Placental pericyte (primary cell): ENCODE data around the gene PCBP2. TPM values are rescaled to one million over a fixed set of nuclear protein-coding genes. Genes with fewer than 3 reads are reported as not detected.

Source experiments
- small RNA-seq: library from RNA; depleted of rRNA; stranded (forward); fragments of <200 nt; gene quantifications from one replicate; pipeline ENCODE3, GENCODE V24; 2012; ENCODE audit warnings: low replicate concordance
- total RNA-seq: library from RNA; depleted of rRNA; stranded (reverse); fragments of >200 nt; gene quantifications from 2 replicates; pipeline ENCODE4 v1.2.3, GENCODE V29; 2012

The PCBP2 gene
- 257 and 391 TPM in 2 replicates for total RNA-seq

GRCh38 chr12:53451661-53452158 is at the start of gene PCBP2:
TSS of gene PCBP2 (plus strand) at chr12:53452102. CDS start at chr12:53454801, 2,699 bp downstream.

DNA sequence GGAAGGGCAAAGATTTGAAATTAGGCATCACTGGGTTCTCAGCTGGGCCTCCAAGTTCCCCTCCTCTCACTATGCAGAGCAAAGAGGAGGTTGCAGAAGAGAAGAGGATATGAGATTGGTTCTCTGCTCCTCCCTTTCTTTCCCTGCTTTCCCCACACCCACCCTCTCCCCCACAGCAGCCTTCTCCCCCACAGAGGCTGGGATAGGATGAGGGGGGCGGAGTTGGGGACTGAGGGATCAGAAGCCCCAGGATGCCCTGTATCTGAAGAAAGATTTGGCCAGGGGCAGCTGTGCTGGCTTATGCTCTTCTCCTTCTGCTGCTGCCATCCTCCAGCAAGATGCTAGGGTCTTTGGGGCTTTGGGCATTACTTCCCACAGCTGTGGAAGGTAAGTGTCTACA is 28.3 kb upstream of the PCBP2 start, which contains the start of gene AMHR2:
Gene AMHR2 (plus strand): TSS at position 259 of the 400 bp plus-strand sequence. CDS start 80 bp downstream, at position 339.

DNA sequence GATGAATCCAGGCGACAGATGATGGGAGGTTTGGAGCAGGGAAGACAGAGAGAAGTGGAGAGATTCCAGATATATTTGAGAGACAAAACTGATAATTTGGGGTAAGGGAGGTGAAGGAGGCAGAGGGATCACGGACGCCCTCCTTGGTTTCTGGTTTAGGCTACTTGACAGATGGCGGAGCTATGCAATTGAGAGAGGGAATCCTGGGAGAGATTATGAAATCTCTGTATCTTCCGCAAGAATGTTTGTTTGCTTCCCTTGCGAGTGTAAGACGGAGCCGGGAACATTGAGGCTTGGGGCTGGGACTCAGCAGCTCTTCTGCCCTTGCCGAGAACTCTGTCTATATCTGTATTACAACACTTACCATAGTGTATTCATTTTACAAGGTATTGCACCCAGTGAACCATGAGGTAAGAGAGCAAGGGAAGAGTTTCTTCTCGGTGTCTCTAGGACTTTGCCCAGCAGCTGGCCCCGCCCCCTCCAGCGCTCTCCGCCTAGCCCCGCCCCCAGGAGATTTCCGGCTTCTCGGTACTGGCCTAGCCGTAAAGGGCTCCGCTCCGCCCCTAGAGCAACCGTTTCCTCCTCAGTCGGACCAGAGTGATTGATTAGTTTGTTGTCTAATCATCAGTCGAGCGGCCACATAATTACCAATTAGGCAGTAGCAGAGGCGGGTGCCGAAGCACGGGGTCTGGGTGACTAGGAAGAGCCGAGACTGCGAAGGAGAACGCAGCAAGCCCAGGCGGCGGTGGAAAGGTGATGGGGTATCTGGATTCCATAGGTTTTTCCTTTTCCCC is 10.7 kb upstream of the PCBP2 start, which contains the start of gene PRR13:
Gene PRR13 (plus strand): TSS at position 695 of the 794 bp plus-strand sequence. CDS start 981 bp downstream, outside the sequence.

DNA sequence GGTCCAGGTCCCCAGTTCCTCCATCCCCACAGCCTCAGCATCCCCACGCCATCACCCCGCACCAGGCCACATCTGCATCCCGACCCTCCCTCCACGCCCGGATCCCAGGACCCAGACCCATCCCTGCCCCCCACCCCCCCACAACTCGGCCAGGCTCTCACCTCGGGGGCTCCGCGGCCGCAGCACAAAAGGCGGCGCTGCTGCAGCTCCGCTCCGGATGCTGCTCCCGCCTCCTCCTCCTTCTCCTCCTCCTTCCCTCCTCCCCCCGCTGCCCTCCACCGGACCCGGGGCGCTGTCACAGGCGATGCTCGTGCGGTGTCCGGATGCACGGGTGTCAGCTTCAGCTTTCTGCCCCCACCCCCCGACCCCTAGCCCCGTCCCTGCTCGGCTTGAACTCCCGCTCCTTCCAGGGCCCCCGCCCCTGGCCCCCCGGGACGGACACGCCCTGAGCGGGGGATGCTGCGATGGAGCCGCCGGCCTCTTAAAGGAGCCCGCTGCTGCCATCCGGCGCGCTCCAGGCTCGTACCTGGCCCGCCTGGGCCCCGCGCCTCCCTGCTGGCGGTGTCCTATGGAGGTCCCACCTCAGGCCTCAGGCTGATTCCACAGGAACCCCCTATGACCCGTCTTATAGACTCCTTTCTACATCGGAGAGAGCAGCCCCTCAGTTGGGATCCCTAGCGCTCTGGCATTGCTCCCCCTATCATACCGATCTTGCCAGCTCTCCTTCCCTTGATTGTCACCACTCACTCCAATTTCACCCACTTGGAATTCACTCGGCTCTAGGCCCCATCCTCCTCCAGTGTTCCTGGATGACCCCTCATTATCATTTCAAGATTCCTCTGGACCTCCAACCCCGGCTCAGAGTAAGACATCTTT is 47.6 kb downstream of the PCBP2 start, which contains the start of gene MAP3K12:
Gene MAP3K12 (minus strand): TSS at position 193 of the 876 bp plus-strand sequence. CDS start 12,067 bp downstream, outside the sequence.

GRCh38 chr12:53500776-53501614 is 49.1 kb downstream of the PCBP2 start, which contains the start of gene TARBP2:
TSS of gene TARBP2 (plus strand) at chr12:53501283. CDS start at chr12:53501409, 126 bp downstream.

DNA sequence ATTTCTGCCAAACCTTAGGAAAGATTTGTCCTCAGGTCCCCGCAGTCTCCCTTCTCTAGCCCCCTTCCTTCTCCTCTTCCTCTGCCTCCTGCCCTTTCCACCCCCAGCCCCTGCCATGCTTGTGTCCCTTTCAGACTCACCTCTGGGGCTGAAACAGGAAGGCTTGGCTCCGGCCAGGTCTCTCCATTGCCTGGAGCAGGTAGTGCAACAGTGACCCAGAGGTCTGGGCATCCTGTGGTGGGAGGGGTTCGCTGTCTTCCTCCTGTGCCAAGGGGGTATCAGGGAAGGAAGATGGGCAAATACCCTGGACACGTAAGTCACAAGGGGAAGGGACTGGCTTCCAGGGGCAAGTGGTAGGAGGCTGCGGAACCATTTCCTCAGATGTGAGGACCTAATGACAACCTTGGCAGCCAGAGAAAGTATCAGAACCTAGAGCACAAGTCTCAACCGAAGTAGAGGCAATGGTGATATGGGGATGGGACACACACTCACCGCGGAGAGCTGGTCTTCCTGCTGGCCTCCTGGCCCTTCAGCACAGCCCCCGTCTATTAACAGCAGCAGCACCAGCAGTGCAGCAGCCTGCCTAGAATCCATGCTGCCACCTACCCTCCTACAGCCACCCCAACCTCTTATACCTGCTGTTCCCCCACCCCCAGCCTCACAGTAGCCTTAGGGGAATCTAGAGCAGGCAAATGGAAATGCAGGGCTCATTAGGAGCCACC is 55.1 kb downstream of the PCBP2 start, which contains the start of gene NPFF:
Gene NPFF (minus strand): TSS at position 604 of the 722 bp plus-strand sequence. CDS start 10 bp downstream, at position 594.

Small RNA genes within 50 kb of the gene (small RNA-seq; reads per million reads assigned to genes)
- gene AC023509.3, result not detected

Other genes with a start within 250 kb of the PCBP2 start
- gene ITGB7, start 244.9 kb upstream of the PCBP2 start, total RNA-seq, result under 0.01 and 0.29 TPM in 2 replicates
- gene RARG, start 219.9 kb upstream of the PCBP2 start, total RNA-seq, result 18.2 and 23.9 TPM in 2 replicates
- 0.66 and 19.0 TPM in 2 replicates for gene ESPL1, start 183.8 kb upstream of the PCBP2 start, total RNA-seq
- 180 and 363 TPM in 2 replicates for gene PFDN5, start 156.6 kb upstream of the PCBP2 start, total RNA-seq
- gene MYG1, start 152.4 kb upstream of the PCBP2 start, total RNA-seq, result 53.1 and 74.2 TPM in 2 replicates
- gene AAAS, start 130.5 kb upstream of the PCBP2 start, total RNA-seq, result 39.4 and 64.6 TPM in 2 replicates
- gene SP7, start 115.7 kb upstream of the PCBP2 start, total RNA-seq, result not detected in 2 replicates
- 40.3 and 62.7 TPM in 2 replicates for gene SP1, start 71.9 kb upstream of the PCBP2 start, total RNA-seq
- 0.44 TPM in 1 of 2 replicates, not detected in the other for gene AMHR2, start 28.2 kb upstream of the PCBP2 start, total RNA-seq
- gene PRR13, start 10.4 kb upstream of the PCBP2 start, total RNA-seq, result 58.6 and 60.4 TPM in 2 replicates
- gene MAP3K12, start 47.4 kb downstream of the PCBP2 start, total RNA-seq, result 38.5 and 50.6 TPM in 2 replicates
- gene TARBP2, start 49.2 kb downstream of the PCBP2 start, total RNA-seq, result 53.4 and 65.9 TPM in 2 replicates
- gene NPFF, start 55.4 kb downstream of the PCBP2 start, total RNA-seq, result not detected in 2 replicates
- 10.3 and 11.9 TPM in 2 replicates for gene ATF7, start 174.3 kb downstream of the PCBP2 start, total RNA-seq
- gene ATP5MC2, start 224.0 kb downstream of the PCBP2 start, total RNA-seq, result 116 and 189 TPM in 2 replicates